MCF 10A (cell line): ENCODE data around the gene SUSD5. TPM values are rescaled to one million over a fixed set of nuclear protein-coding genes. Genes with fewer than 3 reads are reported as not detected.
"Not testable (repeated sequence)": the region's sequence is repeated elsewhere in the genome, so short reads cannot be mapped to it uniquely, and the experiment has no call there.

Experiments
- BruUV-seq: library from RNA; stranded (reverse); fragments of 400-500 nt; replicated peaks from 2 replicates; lab custom pipeline; 2021; lab: Mats Ljungman, UMichigan
- CTCF ChIA-PET: fragments of 300-600 bp; sonication (Branson Sonifier 250); formaldehyde crosslinking; extraction: SDS; loops from one replicate; lab custom pipeline; 2021; ENCODE audit warnings: antibody characterized with exemption, inconsistent platforms; lab: Yijun Ruan, JAX
- POLR2A ChIA-PET: fragments of 300-600, 350-650 bp; sonication (Branson Sonifier 250); formaldehyde crosslinking; extraction: SDS; loops from one replicate; lab custom pipeline; 2020; ENCODE audit warnings: antibody characterized with exemption, inconsistent platforms; lab: Yijun Ruan, JAX
- DNase-seq: peaks from one replicate; pipeline ENCODE4 v3.0.0-alpha.2; 2018; ENCODE audit not compliant: unreplicated experiment
- H3K27ac Mint-ChIP-seq: one replicate; pipeline ENCODE4 v1.8.0; 2022; ENCODE audit warnings: mild to moderate bottlenecking, low read depth, mixed read lengths; ENCODE audit not compliant: unreplicated experiment
- H3K27me3 Mint-ChIP-seq: one replicate; pipeline ENCODE4 v1.8.0; 2022; ENCODE audit warnings: mixed read lengths; ENCODE audit not compliant: insufficient read depth, unreplicated experiment
- H3K36me3 Mint-ChIP-seq: one replicate; pipeline ENCODE4 v1.8.0; 2022; ENCODE audit warnings: mild to moderate bottlenecking, moderate library complexity, mixed read lengths; ENCODE audit not compliant: insufficient read depth, unreplicated experiment
- H3K4me1 Mint-ChIP-seq: one replicate; pipeline ENCODE4 v1.8.0; 2022; ENCODE audit warnings: mixed read lengths; ENCODE audit not compliant: insufficient read depth, unreplicated experiment
- H3K4me3 Mint-ChIP-seq: one replicate; pipeline ENCODE4 v1.8.0; 2022; ENCODE audit warnings: mild to moderate bottlenecking, moderate library complexity, mixed read lengths; ENCODE audit not compliant: unreplicated experiment
- H3K9me3 Mint-ChIP-seq: one replicate; pipeline ENCODE4 v1.8.0; 2022; ENCODE audit warnings: mixed read lengths; ENCODE audit not compliant: unreplicated experiment
- CTCF ChIP-seq: fragments of 200-600 bp; IDR thresholded peaks from one replicate; pipeline ENCODE4 v1.8.0; 2022; ENCODE audit warnings: antibody characterized with exemption, mild to moderate bottlenecking; ENCODE audit not compliant: unreplicated experiment
- intact Hi-C: fragments of 100-400 bp; cut with micrococcal nuclease; formaldehyde crosslinking; loops from 2 replicates; pipeline ENCODE4 v1.14.1; 2022
- total RNA-seq: library from RNA; stranded (reverse); gene quantifications from 2 replicates; pipeline ENCODE4 v1.2.3, GENCODE V29; 2022

Gene SUSD5
- total RNA-seq, 1 experiment from 2014 or later = 3.4 TPM

DNA sequence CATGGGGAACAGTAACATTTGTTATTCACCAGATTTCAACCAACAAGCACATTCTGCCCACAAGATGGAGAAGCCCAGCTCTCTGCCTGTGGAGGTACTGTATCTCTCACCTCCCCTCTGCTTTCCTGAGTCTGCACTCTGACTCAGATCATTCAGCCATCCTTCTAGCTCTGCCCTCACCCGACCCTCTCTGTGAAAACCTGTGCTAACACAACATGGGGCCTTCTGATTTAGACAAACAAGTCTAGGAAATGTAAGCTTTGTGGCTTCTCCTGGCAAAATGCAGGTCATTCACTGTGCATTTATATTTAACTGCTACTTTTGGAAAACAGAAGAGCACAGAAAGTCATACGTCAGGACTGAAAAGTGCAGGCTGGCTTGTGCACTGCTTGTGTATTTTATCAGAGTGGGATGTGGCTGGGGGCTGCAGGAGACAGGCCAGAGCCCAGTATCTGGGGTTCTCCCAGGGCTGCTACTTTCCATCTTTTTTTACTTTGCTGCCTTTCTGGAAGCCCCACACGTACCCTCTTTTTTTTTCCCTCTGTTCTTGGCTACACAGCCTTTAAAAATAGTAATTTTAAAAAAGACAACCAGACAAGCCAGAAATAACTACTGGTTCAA, 50.8 kb downstream of the SUSD5 start:
- no peak overlapping the region for H3K4me3 Mint-ChIP-seq
- intact Hi-C loops = no loop called here
- POLR2A ChIA-PET = interaction anchor here (1.1 kb wide), 1 partner anchor 44 kb away, joined by 3 read pairs; no protein-coding TSS in a partner anchor
- BruUV-seq = no TSS peak
- TF ChIP-seq CTCF = no peak
- H3K4me1 Mint-ChIP-seq = peaks cover 5% of the 10 kb centered on the region
- H3K27me3 Mint-ChIP-seq = no peaks in the 10 kb centered on the region
- no peaks in the 10 kb centered on the region for H3K9me3 Mint-ChIP-seq
- CTCF ChIA-PET = interaction anchor here (0.7 kb wide), 2 partner anchors 162 to 205 kb away, joined by 3 to 4 read pairs; no protein-coding TSS in a partner anchor
- no peak overlapping the region for H3K27ac Mint-ChIP-seq
- no peaks in the 10 kb centered on the region for H3K36me3 Mint-ChIP-seq
- no peak for DNase-seq

DNA sequence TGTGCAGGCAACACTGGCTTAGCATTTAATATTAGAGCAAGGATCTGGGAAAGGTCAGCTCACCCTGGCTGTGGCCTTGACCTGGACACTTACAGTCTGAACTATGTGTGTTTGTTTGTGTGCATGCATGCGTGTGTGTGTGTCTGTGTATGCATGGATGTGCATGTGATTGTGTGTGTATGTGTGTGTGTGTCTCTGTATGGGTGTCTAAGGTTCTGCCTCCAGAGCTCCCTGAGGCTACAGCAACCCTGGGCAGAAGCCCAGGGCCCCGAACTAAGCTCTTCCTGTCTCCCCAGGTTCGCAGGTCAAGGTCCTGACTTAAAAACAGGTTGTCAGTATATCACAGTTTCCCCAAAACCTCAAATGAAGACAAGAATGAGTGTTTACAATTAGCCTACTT, 51.3 kb downstream of the SUSD5 start:
- Mint-ChIP-seq H3K9me3 (no peaks in the 10 kb centered on the region), H3K27me3 (no peaks in the 10 kb centered on the region), H3K36me3 (no peaks in the 10 kb centered on the region), H3K4me1 (peaks cover 2% of the 10 kb centered on the region), H3K27ac (no peak overlapping the region), H3K4me3 (no peak overlapping the region)
- ChIA-PET POLR2A (interaction anchor here (1.1 kb wide), 1 partner anchor 45 kb away, joined by 3 read pairs; no protein-coding TSS in a partner anchor), CTCF (interaction anchor here (0.7 kb wide), 1 partner anchor 205 kb away, joined by 3 read pairs; no protein-coding TSS in a partner anchor)
- intact Hi-C loops = no loop called here
- no peak for DNase-seq
- no peak for TF ChIP-seq CTCF
- BruUV-seq = no TSS peak

DNA sequence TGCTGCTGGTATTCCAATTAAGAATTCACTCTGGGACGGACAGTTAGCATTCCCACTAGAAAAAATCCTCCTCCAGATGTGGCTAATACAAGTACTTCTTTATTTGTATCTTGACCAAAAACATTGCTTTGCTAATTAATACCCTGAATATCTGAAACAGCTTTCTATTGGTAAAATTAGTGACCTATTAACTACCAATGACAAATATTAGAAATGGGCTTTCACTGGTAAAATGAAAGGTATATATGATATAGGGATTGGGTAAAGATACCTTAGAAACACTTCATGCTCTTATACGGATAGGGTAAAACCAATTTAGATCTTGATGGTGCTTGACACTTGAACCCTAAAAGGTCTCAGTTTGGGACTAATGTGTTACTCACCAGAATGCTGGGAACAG, 52.5 kb downstream of the SUSD5 start:
- BruUV-seq = no TSS peak
- no peaks in the 10 kb centered on the region for H3K9me3 Mint-ChIP-seq
- no peaks in the 10 kb centered on the region for H3K4me1 Mint-ChIP-seq
- no peaks in the 10 kb centered on the region for H3K36me3 Mint-ChIP-seq
- ChIA-PET POLR2A (no interaction called here), CTCF (interaction anchor here (0.6 kb wide), 1 partner anchor 289 kb away, joined by 3 read pairs; no protein-coding TSS in a partner anchor)
- no peak overlapping the region for H3K4me3 Mint-ChIP-seq
- no peak for TF ChIP-seq CTCF
- intact Hi-C loops = no loop called here
- no peak overlapping the region for H3K27ac Mint-ChIP-seq
- no peak for DNase-seq
- no peaks in the 10 kb centered on the region for H3K27me3 Mint-ChIP-seq

DNA sequence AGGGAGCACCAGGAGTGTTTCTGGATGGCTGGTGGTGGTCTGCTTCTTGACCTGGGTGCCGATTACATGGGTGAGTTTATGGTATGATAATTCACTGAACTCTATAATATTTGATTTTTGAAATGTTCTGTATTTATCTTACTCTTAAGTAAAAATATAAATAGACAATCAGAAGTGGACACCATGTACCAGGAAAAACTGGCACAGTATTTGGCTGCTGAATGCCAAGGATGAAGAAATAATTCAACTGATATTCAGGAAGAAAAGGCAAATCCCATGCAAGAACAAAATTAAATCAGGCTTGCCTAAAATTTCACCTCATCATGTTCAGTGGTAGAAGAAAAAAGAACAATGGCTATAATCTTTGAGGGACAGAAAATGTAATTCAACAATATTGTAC, 53.2 kb downstream of the SUSD5 start:
- POLR2A ChIA-PET = no interaction called here
- no peak for DNase-seq
- no TSS peak for BruUV-seq
- Mint-ChIP-seq H3K27ac (no peak overlapping the region), H3K9me3 (no peaks in the 10 kb centered on the region), H3K36me3 (no peaks in the 10 kb centered on the region), H3K4me3 (no peak overlapping the region), H3K4me1 (no peaks in the 10 kb centered on the region), H3K27me3 (no peaks in the 10 kb centered on the region)
- TF ChIP-seq CTCF = no peak
- CTCF ChIA-PET = interaction anchor here (0.6 kb wide), 1 partner anchor 290 kb away, joined by 3 read pairs; no protein-coding TSS in a partner anchor
- intact Hi-C loops = no loop called here

- POLR2A ChIA-PET, BruUV-seq: not testable (repeated sequence)
Observed at GRCh38 chr3:33162621-33163020, 56.0 kb downstream of the SUSD5 start.

More at GRCh38 chr3:33162621-33163020, 56.0 kb downstream of the SUSD5 start:
- H3K4me1 Mint-ChIP-seq, H3K9me3 Mint-ChIP-seq, CTCF ChIA-PET, H3K27me3 Mint-ChIP-seq, H3K4me3 Mint-ChIP-seq, H3K27ac Mint-ChIP-seq, intact Hi-C loops, DNase-seq, H3K36me3 Mint-ChIP-seq: not testable (repeated sequence)
